PC-3 (cell line): ENCODE results near the gene RETREG2.

Experiments used
- CTCF ChIP-seq: fragments of 300-600 bp; sonication (generic); conservative IDR thresholded peaks from 2 replicates; pipeline ENCODE4 v1.5.1; 2017; ENCODE audit warnings: antibody characterized with exemption, low read depth, mild to moderate bottlenecking, low read length
- EZH2 ChIP-seq: fragments of 300-600 bp; sonication (generic); IDR thresholded peaks from one replicate; pipeline ENCODE4 v1.6.1; 2017; ENCODE audit warnings: antibody characterized with exemption, mild to moderate bottlenecking, low read length; ENCODE audit not compliant: unreplicated experiment

DNA sequence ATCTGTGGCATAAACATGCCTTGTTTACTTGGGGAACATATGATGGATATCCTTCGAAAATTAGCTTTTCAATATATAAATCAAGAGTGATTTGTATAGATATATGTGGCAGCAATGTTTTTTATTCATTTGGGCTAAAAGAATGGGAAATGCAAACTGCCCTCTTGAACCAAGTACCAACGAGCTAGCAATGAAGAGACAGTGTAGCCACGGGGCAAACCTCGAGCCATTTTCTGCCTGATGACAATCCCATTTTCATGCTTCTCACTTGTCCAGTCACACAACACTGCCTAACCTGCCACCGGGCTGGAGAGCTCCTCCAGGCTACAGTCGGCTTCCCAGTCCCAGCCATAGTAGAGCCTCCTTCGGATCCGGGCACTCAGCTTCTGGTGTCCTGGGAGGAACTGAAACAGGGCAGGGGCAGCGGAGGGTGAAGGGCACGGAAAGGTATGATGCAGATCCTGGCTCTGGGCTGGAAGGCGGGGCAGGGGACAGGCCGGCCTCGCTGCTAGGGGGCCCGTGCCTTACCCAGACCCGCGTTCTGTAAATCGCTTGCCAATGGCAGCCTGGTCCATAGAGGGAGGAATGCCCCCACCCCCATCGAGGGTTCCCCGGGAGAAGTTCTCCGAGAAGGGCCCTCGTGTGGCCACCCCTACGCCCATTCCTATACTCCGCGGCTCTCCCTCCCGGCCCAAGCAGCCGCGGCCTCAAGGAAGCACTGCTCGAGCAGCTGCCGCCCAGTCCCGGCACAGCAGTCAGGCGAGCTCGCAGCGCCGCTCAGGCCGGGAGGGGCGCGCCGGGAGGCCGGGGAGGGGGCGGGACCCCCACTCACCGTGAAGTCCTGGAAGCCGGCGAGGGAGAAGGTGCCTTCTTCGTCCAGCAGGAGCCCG is 1.9 kb upstream of the RETREG2 start:
- no peak; the same call in 1 of the 2 replicates for TF ChIP-seq CTCF
- TF ChIP-seq EZH2: no peak
